H1 (cell line): ENCODE results near the gene OCRL. TPM values are rescaled to one million over a fixed set of nuclear protein-coding genes. Genes with fewer than 3 reads are reported as not detected.

Source experiments
- CTCF ChIA-PET: fragments of 300-600 bp; sonication (Branson Sonifier 250); formaldehyde crosslinking; loops from one replicate; lab custom pipeline; 2021; ENCODE audit not compliant: partially characterized antibody; lab: Charles Lee
- POLR2A ChIA-PET: fragments of 300-600 bp; sonication (Branson Sonifier 250); formaldehyde crosslinking; loops from one replicate; lab custom pipeline; 2021; ENCODE audit warnings: inconsistent platforms; ENCODE audit not compliant: partially characterized antibody; lab: Charles Lee
- DNase-seq, 2 experiments: peaks; one replicate each; pipeline versions ENCODE4 v3.0.0 to v3.0.0-alpha.2; 2010 to 2022; ENCODE audit warnings: low spot score in 2 of 2, low read depth in 1 of 2, mixed read lengths in 1 of 2
- FAIRE-seq: peaks from 2 replicates; lab custom pipeline; 2011; peaks lifted over from hg19 to GRCh38; lab: Jason Lieb, UNC
- H2AFZ ChIP-seq: 2 replicates; pipeline ENCODE4 v1.8.1; 2012; ENCODE audit warnings: low read length, inconsistent platforms
- H2AK5ac ChIP-seq: 2 replicates; pipeline ENCODE4 v1.6.1; 2013; ENCODE audit warnings: low read depth, low read length
- H2BK120ac ChIP-seq: replicated peaks from 2 replicates; pipeline ENCODE3; 2013; ENCODE audit warnings: low read depth, low read length, inconsistent platforms
- H2BK12ac ChIP-seq: 2 replicates; pipeline ENCODE4 v1.6.1; 2013; ENCODE audit warnings: low read depth, low read length
- H2BK15ac ChIP-seq: 2 replicates; pipeline ENCODE4 v1.6.1; 2013; ENCODE audit warnings: low read length
- H2BK20ac ChIP-seq: 2 replicates; pipeline ENCODE4 v1.6.1; 2013; ENCODE audit warnings: low read length
- H2BK5ac ChIP-seq: 2 replicates; pipeline ENCODE4 v1.6.1; 2013; ENCODE audit warnings: low read depth, low read length
- H3K14ac ChIP-seq: 2 replicates; pipeline ENCODE4 v1.6.1; 2013; ENCODE audit warnings: inconsistent platforms; ENCODE audit not compliant: insufficient read length
- H3K18ac ChIP-seq: 2 replicates; pipeline ENCODE4 v1.6.1; 2013; ENCODE audit warnings: low read length; ENCODE audit errors: extremely low read depth
- H3K23ac ChIP-seq: 2 replicates; pipeline ENCODE4 v1.6.1; 2013; ENCODE audit warnings: inconsistent platforms; ENCODE audit not compliant: insufficient read length
- H3K23me2 ChIP-seq: 2 replicates; pipeline ENCODE4 v1.6.1; 2013; ENCODE audit warnings: low read depth, low read length
- H3K27ac ChIP-seq: 2 replicates; pipeline ENCODE4 v1.6.1; 2011; ENCODE audit warnings: low read depth, low read length, inconsistent platforms
- H3K27me3 ChIP-seq, 4 experiments: replicated peaks in 1 of 4; 1 replicate in 1 of 4; 2 replicates in 3 of 4; pipeline versions ENCODE4 v1.6.1 to v1.8.1; 2011 to 2013; ENCODE audit warnings: low read length in 3 of 4, mild to moderate bottlenecking in 3 of 4, inconsistent platforms in 2 of 4, mixed read lengths in 2 of 4, moderate library complexity in 1 of 4; ENCODE audit not compliant: control insufficient read depth in 3 of 4, insufficient read depth in 3 of 4; ENCODE audit errors: extremely low read depth in 1 of 4
- H3K36me3 ChIP-seq, 4 experiments: 2 replicates each; pipeline versions ENCODE4 v1.6.1 to v1.8.1; 2011 to 2013; ENCODE audit warnings: mild to moderate bottlenecking in 4 of 4, low read length in 3 of 4, moderate library complexity in 2 of 4, control low read depth in 1 of 4, inconsistent platforms in 1 of 4; ENCODE audit not compliant: insufficient read depth in 4 of 4, control insufficient read depth in 2 of 4
- H3K4ac ChIP-seq: replicated peaks from 2 replicates; pipeline ENCODE3; 2013; ENCODE audit warnings: low read length, low read depth, mixed read lengths, inconsistent platforms; ENCODE audit not compliant: insufficient read length
- H3K4me1 ChIP-seq, 4 experiments: replicated peaks in 1 of 4; 1 replicate in 1 of 4; 2 replicates in 3 of 4; pipeline versions ENCODE4 v1.6.1 to v1.8.1; 2011 to 2013; ENCODE audit warnings: low read length in 3 of 4, inconsistent platforms in 2 of 4, mixed read lengths in 1 of 4; ENCODE audit not compliant: insufficient read depth in 4 of 4, control insufficient read depth in 3 of 4
- H3K4me2 ChIP-seq, 2 experiments: 2 replicates each; pipeline versions ENCODE4 v1.6.1 to v1.8.1; 2011 to 2013; ENCODE audit warnings: low read depth in 2 of 2, low read length in 2 of 2, control low read depth in 1 of 2, inconsistent platforms in 1 of 2, mild to moderate bottlenecking in 1 of 2; ENCODE audit not compliant: insufficient read depth in 1 of 2
- H3K4me3 ChIP-seq, 4 experiments: fragments of 200-600, 300-600 bp in 1 of 4; sonication (generic), shearing (Covaris generic), sonication (Bioruptor Twin) in 1 of 4; 2 replicates each; pipeline versions ENCODE4 v1.5.1 to v1.8.1; 2011 to 2016; ENCODE audit warnings: low read length in 4 of 4, low read depth in 3 of 4, control low read depth in 2 of 4, inconsistent platforms in 2 of 4, mild to moderate bottlenecking in 2 of 4, mixed read lengths in 1 of 4, moderate library complexity in 1 of 4; ENCODE audit not compliant: insufficient read depth in 2 of 4; ENCODE audit errors: extremely low read depth in 1 of 4
- H3K56ac ChIP-seq: replicated peaks from 2 replicates; pipeline ENCODE3; 2013; ENCODE audit warnings: low read depth, mild to moderate bottlenecking, mixed read lengths, low read length, inconsistent platforms; ENCODE audit not compliant: insufficient read length
- H3K79me1 ChIP-seq: 2 replicates; pipeline ENCODE4 v1.6.1; 2013; ENCODE audit warnings: low read depth, low read length, control low read depth
- H3K79me2 ChIP-seq, 2 experiments: 2 replicates each; pipeline versions ENCODE4 v1.6.1 to v1.8.1; 2012 to 2013; ENCODE audit warnings: low read length in 2 of 2, mild to moderate bottlenecking in 2 of 2, inconsistent platforms in 1 of 2; ENCODE audit not compliant: insufficient read depth in 2 of 2, control insufficient read depth in 1 of 2
- H3K9ac ChIP-seq, 4 experiments: replicated peaks in 1 of 4; 1 replicate in 1 of 4; 2 replicates in 3 of 4; pipeline versions ENCODE4 v1.6.1 to v1.8.1; 2011 to 2013; ENCODE audit warnings: low read depth in 3 of 4, low read length in 3 of 4, control low read depth in 2 of 4, mild to moderate bottlenecking in 2 of 4, moderate library complexity in 2 of 4, inconsistent platforms in 1 of 4; ENCODE audit errors: extremely low read depth in 1 of 4
- H3K9me3 ChIP-seq, 2 experiments: 2 replicates each; pipeline versions ENCODE4 v1.6.1 to v1.8.1; 2012 to 2013; ENCODE audit warnings: mild to moderate bottlenecking in 2 of 2, moderate library complexity in 2 of 2, control low read depth in 1 of 2, inconsistent platforms in 1 of 2, low read depth in 1 of 2, low read length in 1 of 2, mixed read lengths in 1 of 2; ENCODE audit not compliant: insufficient read depth in 2 of 2
- H4K20me1 ChIP-seq, 2 experiments: replicated peaks in 1 of 2; 2 replicates each; pipeline versions ENCODE3 to v1.8.1; 2011 to 2013; ENCODE audit warnings: inconsistent platforms in 2 of 2, low read length in 2 of 2, mild to moderate bottlenecking in 1 of 2; ENCODE audit not compliant: insufficient read depth in 2 of 2, control insufficient read depth in 1 of 2
- H4K5ac ChIP-seq: 2 replicates; pipeline ENCODE4 v1.6.1; 2013; ENCODE audit warnings: low read length, low read depth, mixed read lengths, inconsistent platforms; ENCODE audit not compliant: insufficient read length
- H4K8ac ChIP-seq: 2 replicates; pipeline ENCODE4 v1.8.0; 2013; ENCODE audit warnings: mild to moderate bottlenecking, moderate library complexity, low read length, inconsistent platforms; ENCODE audit not compliant: insufficient read depth; ENCODE audit errors: extremely low read depth
- H4K91ac ChIP-seq: replicated peaks from 2 replicates; pipeline ENCODE3; 2013; ENCODE audit warnings: low read length, mixed read lengths, inconsistent platforms; ENCODE audit not compliant: insufficient read length
- BACH1 ChIP-seq: IDR thresholded peaks from 2 replicates; pipeline ENCODE4 v1.6.1; 2012; ENCODE audit warnings: low read length, improper control_type of control experiment
- CBX8 ChIP-seq: fragments of 300-800, 300-1000 bp; sonication (generic); IDR thresholded peaks from 2 replicates; pipeline ENCODE4 v1.7.1; 2016; ENCODE audit warnings: low read depth, low read length, borderline replicate concordance
- CEBPB ChIP-seq: IDR thresholded peaks from 2 replicates; pipeline ENCODE4 v1.6.1; 2012; ENCODE audit warnings: low read depth, low read length
- GABPA ChIP-seq: IDR thresholded peaks from 2 replicates; pipeline ENCODE4 v1.6.1; 2011; ENCODE audit warnings: mild to moderate bottlenecking, low read length, moderate library complexity, borderline replicate concordance; ENCODE audit not compliant: insufficient read depth
- JUND ChIP-seq: IDR thresholded peaks from 2 replicates; pipeline ENCODE4 v1.6.1; 2011; ENCODE audit warnings: mild to moderate bottlenecking, improper control_type of control experiment, low read length
- KDM1A ChIP-seq: fragments of 200-600, 300-600 bp; sonication (generic); IDR thresholded peaks from 2 replicates; pipeline ENCODE4 v1.7.1; 2016; ENCODE audit warnings: mild to moderate bottlenecking, low read length, borderline replicate concordance
- MAX ChIP-seq: IDR thresholded peaks from 2 replicates; pipeline ENCODE4 v1.6.1; 2012; ENCODE audit warnings: inconsistent platforms
- NRF1 ChIP-seq: IDR thresholded peaks from 2 replicates; pipeline ENCODE4 v1.6.1; 2011; ENCODE audit warnings: mild to moderate bottlenecking, low read depth, low read length, improper control_type of control experiment
- RFX5 ChIP-seq: IDR thresholded peaks from 2 replicates; pipeline ENCODE4 v1.6.1; 2011; ENCODE audit warnings: low read depth, low read length, improper control_type of control experiment, borderline replicate concordance
- WGBS, 2 experiments: shearing (Covaris generic) in 1 of 2; methylation state at CpG; one replicate each; pipeline versions ENCODE4 v1.1.6 to v1.1.7; 2013 to 2015; ENCODE audit warnings: low lambda C conversion rate in 2 of 2, mixed read lengths in 2 of 2, inconsistent platforms in 1 of 2, low coverage in 1 of 2, missing lambda C conversion rate in 1 of 2; ENCODE audit not compliant: insufficient replicate concordance in 2 of 2, insufficient coverage in 1 of 2, insufficient read length in 1 of 2; ENCODE audit errors: extremely low coverage in 1 of 2, missing lambda C conversion rate in 1 of 2; 5-methylcytosine and 5-hydroxymethylcytosine counted together
- polyA plus RNA-seq, 7 experiments: library from polyadenylated mRNA; depleted of rRNA in 3 of 7; stranded (reverse) in 5 of 7; unstranded in 2 of 7; fragments of >200 nt in 5 of 7; fragments of 200-250 nt in 2 of 7; gene quantifications; 1 replicate in 5 of 7; 2 replicates in 1 of 7; 4 replicates in 1 of 7; pipeline versions ENCODE4 v1.2.1 to v1.2.3, GENCODE V29; 2011 to 2013; ENCODE audit warnings: missing spikeins in 2 of 7, mixed read lengths in 2 of 7
- total RNA-seq: library from RNA; stranded (reverse); fragmentation: NEBNext Ultra II Directional; extraction: Animal tissue kit (Norgen Biotek cat#: 25700); gene quantifications from 2 replicates; pipeline ENCODE4 v1.2.1, GENCODE V29; 2021

OCRL gene
- total and polyA plus RNA-seq, 2 of the 8 experiments (the other 6 are each of a cell fraction or from before 2014, with no cell fraction given): 12.7 to 15.1 TPM

- no peak overlapping the region for H2AFZ ChIP-seq
- H2BK12ac ChIP-seq: no peak overlapping the region
- no peak overlapping the region for H3K23ac ChIP-seq
- no peaks in the 10 kb centered on the region for H3K27me3 ChIP-seq
- H4K91ac ChIP-seq: no peak overlapping the region
- H2BK15ac ChIP-seq: no peak overlapping the region
- H3K18ac ChIP-seq: no peak overlapping the region
- H2BK120ac ChIP-seq: no peak overlapping the region
- no peak overlapping the region for H2BK5ac ChIP-seq
- DNase-seq (no peak), FAIRE-seq (no peak)
- no peak overlapping the region for H3K4me2 ChIP-seq
- no peaks in the 10 kb centered on the region for H3K79me2 ChIP-seq
- H3K23me2 ChIP-seq: no peaks in the 10 kb centered on the region
- H3K9me3 ChIP-seq: no peaks in the 10 kb centered on the region
- H4K20me1 ChIP-seq: no peaks in the 10 kb centered on the region
- H2AK5ac ChIP-seq: no peak overlapping the region
- CTCF ChIA-PET: no interaction called here
- H4K8ac ChIP-seq: no peak overlapping the region
- H3K79me1 ChIP-seq: no peaks in the 10 kb centered on the region
- no peak overlapping the region for H3K14ac ChIP-seq
- no peak overlapping the region for H4K5ac ChIP-seq
- peaks cover 2 to 44% (median 7%) of the 10 kb centered on the region in 4 experiments; a peak in 5 of 8 replicates for H3K36me3 ChIP-seq
- no peak overlapping the region for H3K4me3 ChIP-seq
- POLR2A ChIA-PET: interaction anchor here (1.7 kb wide), 1 partner anchor 70 kb away, joined by 3 read pairs; no protein-coding TSS in a partner anchor
- no peak overlapping the region for H2BK20ac ChIP-seq
- no peak overlapping the region for H3K27ac ChIP-seq
- H3K56ac ChIP-seq: no peak overlapping the region
- H3K4me1 ChIP-seq: no peaks in the 10 kb centered on the region
- no peak overlapping the region for H3K4ac ChIP-seq
- WGBS, 2 experiments: 93% methylated on average over 5 of the region's 5 CpGs; no CpG with 5 or more reads in 1 of the 2 experiments
- no peak overlapping the region for H3K9ac ChIP-seq
- TF ChIP-seq MAX (no peak), CEBPB (no peak), RFX5 (no peak), GABPA (no peak), CBX8 (no peak), NRF1 (no peak), JUND (no peak), KDM1A (no peak), BACH1 (no peak)
These were observed 16.8 kb downstream of the OCRL start for GRCh38 chrX:129556806-129557315.
